Endothelial cell of umbilical vein (primary cell): Measurements from ENCODE around the gene PKP3. TPM values are rescaled to one million over a fixed set of nuclear protein-coding genes. Genes with fewer than 3 reads are reported as not detected.

Source experiments
- BruUV-seq: library from RNA; stranded (reverse); fragments of 400-500 nt; replicated peaks from 2 replicates; lab custom pipeline; 2021; lab: Mats Ljungman, UMichigan
- CTCF ChIA-PET: fragments of 300-600, 350-600 bp; sonication (Branson Sonifier 250); formaldehyde crosslinking; loops from one replicate; lab custom pipeline; 2021; ENCODE audit warnings: antibody characterized with exemption, inconsistent platforms; lab: Charles Lee
- POLR2A ChIA-PET: fragments of 300-600, 350-600 bp; sonication (Branson Sonifier 250); formaldehyde crosslinking; loops from one replicate; lab custom pipeline; 2021; ENCODE audit warnings: antibody characterized with exemption, inconsistent platforms; lab: Charles Lee
- DNase-seq: peaks from one replicate; pipeline ENCODE4 v3.0.0-alpha.2; 2011; ENCODE audit warnings: low read depth, low spot score
- FAIRE-seq: peaks from 2 replicates; lab custom pipeline; 2011; peaks lifted over from hg19 to GRCh38; lab: Jason Lieb, UNC
- H2AFZ ChIP-seq: 2 replicates; pipeline ENCODE4 v1.6.0; 2012; ENCODE audit warnings: low read depth, low read length, control low read depth, inconsistent platforms
- H3K27ac ChIP-seq: 2 replicates; pipeline ENCODE4 v1.5.1; 2011; ENCODE audit warnings: low read depth, mild to moderate bottlenecking, control low read depth, low read length, moderate library complexity; ENCODE audit not compliant: insufficient read depth
- H3K27me3 ChIP-seq, 2 experiments: 2 replicates each; pipeline versions ENCODE4 v1.6.0 to v1.6.1; 2011; ENCODE audit warnings: low read length in 2 of 2, mixed read lengths in 1 of 2; ENCODE audit not compliant: control insufficient read depth in 2 of 2, insufficient read depth in 2 of 2
- H3K36me3 ChIP-seq, 2 experiments: 2 replicates in 1 of 2; 3 replicates in 1 of 2; pipeline ENCODE4 v1.5.1; 2011; ENCODE audit warnings: low read length in 2 of 2, mild to moderate bottlenecking in 1 of 2, moderate library complexity in 1 of 2; ENCODE audit not compliant: control insufficient read depth in 2 of 2, insufficient read depth in 2 of 2; ENCODE audit errors: extremely low read depth in 1 of 2
- H3K4me1 ChIP-seq: 3 replicates; pipeline ENCODE4 v1.5.1; 2011; ENCODE audit warnings: mild to moderate bottlenecking, low read length; ENCODE audit not compliant: control insufficient read depth, insufficient read depth; ENCODE audit errors: extremely low read depth
- H3K4me2 ChIP-seq: 2 replicates; pipeline ENCODE4 v1.6.1; 2011; ENCODE audit warnings: low read length, control low read depth, mixed read lengths; ENCODE audit not compliant: insufficient read depth
- H3K4me3 ChIP-seq, 3 experiments: fragments of 200-600 bp in 1 of 3; sonication (generic), shearing (Covaris generic) in 1 of 3; replicated peaks in 1 of 3; 2 replicates each; pipeline ENCODE4 v1.5.1; 2011 to 2016; ENCODE audit warnings: control low read depth in 3 of 3, low read length in 3 of 3, mild to moderate bottlenecking in 2 of 3, inconsistent platforms in 1 of 3, low read depth in 1 of 3, moderate library complexity in 1 of 3; ENCODE audit not compliant: insufficient read depth in 1 of 3
- H3K79me2 ChIP-seq: 2 replicates; pipeline ENCODE4 v1.6.0; 2012; ENCODE audit warnings: low read length, inconsistent platforms; ENCODE audit not compliant: control insufficient read depth, insufficient read depth
- H3K9ac ChIP-seq: replicated peaks from 2 replicates; pipeline ENCODE3; 2011; ENCODE audit warnings: low read length, control low read depth; ENCODE audit not compliant: insufficient read depth; ENCODE audit errors: extremely low read depth
- H3K9me1 ChIP-seq: replicated peaks from 3 replicates; pipeline ENCODE4 v1.6.0; 2011; ENCODE audit warnings: mild to moderate bottlenecking, low read length; ENCODE audit not compliant: control insufficient read depth, insufficient read depth; ENCODE audit errors: extremely low read depth
- H3K9me3 ChIP-seq: replicated peaks from 2 replicates; pipeline ENCODE4 v1.5.1; 2012; ENCODE audit warnings: low read length, inconsistent platforms; ENCODE audit not compliant: control insufficient read depth, insufficient read depth
- H4K20me1 ChIP-seq: replicated peaks from 2 replicates; pipeline ENCODE3; 2011; ENCODE audit warnings: mild to moderate bottlenecking, low read length; ENCODE audit not compliant: control insufficient read depth, insufficient read depth; ENCODE audit errors: extremely low read depth
- CTCF ChIP-seq, 2 donors: IDR thresholded peaks; 1 replicate in 1 of 2; 2 replicates in 1 of 2; pipeline ENCODE4 v1.5.1; 2011; ENCODE audit warnings: low read length in 2 of 2, mild to moderate bottlenecking in 2 of 2, moderate library complexity in 2 of 2, control low read depth in 1 of 2, inconsistent platforms in 1 of 2, low read depth in 1 of 2; ENCODE audit not compliant: insufficient read depth in 1 of 2; ENCODE audit errors: extremely low read depth in 1 of 2
- EZH2 ChIP-seq: IDR thresholded peaks from 2 replicates; pipeline ENCODE4 v1.6.1; 2012; ENCODE audit warnings: borderline replicate concordance, low read depth, mild to moderate bottlenecking, moderate library complexity, low read length, inconsistent platforms; ENCODE audit not compliant: severe bottlenecking
- FOS ChIP-seq: IDR thresholded peaks from 2 replicates; pipeline ENCODE4 v1.6.1; 2011; ENCODE audit warnings: mild to moderate bottlenecking, low read length, moderate library complexity, borderline replicate concordance; ENCODE audit not compliant: insufficient read depth
- GATA2 ChIP-seq: IDR thresholded peaks from 2 replicates; pipeline ENCODE4 v1.7.0; 2011; ENCODE audit warnings: low read depth, mild to moderate bottlenecking, moderate library complexity, mixed read lengths, low read length; ENCODE audit not compliant: insufficient read length, insufficient read depth
- JUN ChIP-seq: IDR thresholded peaks from 2 replicates; pipeline ENCODE4 v1.6.1; 2011; ENCODE audit warnings: borderline replicate concordance, low read depth; ENCODE audit not compliant: insufficient read length, insufficient read depth
- MAX ChIP-seq: IDR thresholded peaks from 2 replicates; pipeline ENCODE4 v1.6.1; 2011; ENCODE audit not compliant: insufficient read depth, insufficient read length
- MYC ChIP-seq: IDR thresholded peaks from one replicate; pipeline ENCODE4 v1.6.1; 2011; ENCODE audit warnings: mild to moderate bottlenecking, low read depth, low read length
- POLR2A ChIP-seq: IDR thresholded peaks from 2 replicates; pipeline ENCODE4 v1.6.1; 2012; ENCODE audit warnings: low read depth, mild to moderate bottlenecking, control low read depth, low read length
- POLR2AphosphoS5 ChIP-seq: IDR thresholded peaks from 2 replicates; pipeline ENCODE4 v1.6.1; 2012; ENCODE audit warnings: low read depth, mild to moderate bottlenecking, control low read depth, low read length, moderate library complexity; ENCODE audit not compliant: insufficient read depth
- dilution Hi-C: fragments of 300-500 bp; cut with MboI; formaldehyde crosslinking; loops from one replicate; pipeline ENCODE4 v1.15.0; 2019; ENCODE audit warnings: low sequenced_read_pairs; ENCODE audit not compliant: extremely low pct_ligation_motif_present
- intact Hi-C: fragments of 100-400 bp; cut with micrococcal nuclease; formaldehyde crosslinking; loops from one replicate; pipeline ENCODE4 v1.10.0; 2022
- polyA plus RNA-seq, 4 experiments: library from polyadenylated mRNA; depleted of rRNA in 3 of 4; stranded (reverse) in 3 of 4; unstranded in 1 of 4; fragments of >200 nt; gene quantifications; 2 replicates each; pipeline versions ENCODE4 v1.2.1 to v1.2.3, GENCODE V29; 2011 to 2012; ENCODE audit warnings: missing spikeins in 1 of 4
- total RNA-seq: library from RNA; stranded (reverse); gene quantifications from 2 replicates; pipeline ENCODE4 v1.2.3, GENCODE V29; 2021

PKP3 gene
- total and polyA plus RNA-seq, 2 donors (not counting 3 experiments of a cell fraction or from before 2014, with no cell fraction given), result 0.27 to 0.59 TPM

- H3K36me3 ChIP-seq, result no peaks in the 10 kb centered on the region
- H2AFZ ChIP-seq, result no peak overlapping the region
- no peaks in the 10 kb centered on the region for H4K20me1 ChIP-seq
- no peak overlapping the region for H3K4me2 ChIP-seq
- no peaks in the 10 kb centered on the region for H3K79me2 ChIP-seq
- no peaks in the 10 kb centered on the region for H3K27me3 ChIP-seq
- no peak overlapping the region for H3K27ac ChIP-seq
- BruUV-seq, result no TSS peak
- no peaks in the 10 kb centered on the region for H3K9me3 ChIP-seq
- TF ChIP-seq POLR2AphosphoS5 (no peak), EZH2 (no peak), MYC (no peak), GATA2 (no peak)
- no peak for FAIRE-seq
- H3K9me1 ChIP-seq, result no peaks in the 10 kb centered on the region
- H3K4me3 ChIP-seq, result no peak overlapping the region
- peaks cover 5% of the 10 kb centered on the region for H3K4me1 ChIP-seq
- DNase-seq, result no peak
- dilution Hi-C loops, result no loop called here
- H3K9ac ChIP-seq, result no peak overlapping the region
- intact Hi-C loops, result no loop called here
- ChIA-PET CTCF (interaction anchor here (5.5 kb wide), 1 partner anchor 40 kb away, joined by 57 read pairs; no protein-coding TSS in a partner anchor), POLR2A (no interaction called here)
These were observed 14.4 kb downstream of the PKP3 start for GRCh38 chr11:408154-409007.

GRCh38 chr11:409008-409599 lies 15.1 kb downstream of the PKP3 start:
- Histone ChIP-seq H3K27me3 (no peaks in the 10 kb centered on the region), H3K9me1 (no peaks in the 10 kb centered on the region), H3K79me2 (no peaks in the 10 kb centered on the region), H3K36me3 (no peaks in the 10 kb centered on the region), H3K4me1 (peaks cover 5% of the 10 kb centered on the region), H3K27ac (no peak overlapping the region), H4K20me1 (no peaks in the 10 kb centered on the region), H3K4me2 (no peak overlapping the region), H3K9ac (no peak overlapping the region), H3K9me3 (no peaks in the 10 kb centered on the region), H2AFZ (no peak overlapping the region), H3K4me3 (no peak overlapping the region)
- BruUV-seq, result no TSS peak
- FAIRE-seq, result no peak
- dilution Hi-C loops (no loop called here), intact Hi-C loops (no loop called here)
- CTCF ChIA-PET, result no interaction called here
- TF ChIP-seq CTCF (IDR thresholded peaks at IDR 0.05; ENCODE audit: extremely low read depth in 1 of 2, insufficient read depth in 1 of 2, low read depth in 1 of 2, low read length in 2 of 2) (no peak), MAX (no peak), EZH2 (no peak), GATA2 (no peak), MYC (no peak), JUN (no peak), POLR2AphosphoS5 (no peak), FOS (no peak), POLR2A (no peak)
- DNase-seq, result no peak
- POLR2A ChIA-PET, result no interaction called here
